ENCODE measurements around the gene TCF15. TPM values are rescaled to one million over a fixed set of nuclear protein-coding genes. Genes with fewer than 3 reads are reported as not detected.

Gene TCF15
- total and polyA plus RNA-seq, 2 experiments from 2014 or later = 3.8 to 4.0 TPM

DNA sequence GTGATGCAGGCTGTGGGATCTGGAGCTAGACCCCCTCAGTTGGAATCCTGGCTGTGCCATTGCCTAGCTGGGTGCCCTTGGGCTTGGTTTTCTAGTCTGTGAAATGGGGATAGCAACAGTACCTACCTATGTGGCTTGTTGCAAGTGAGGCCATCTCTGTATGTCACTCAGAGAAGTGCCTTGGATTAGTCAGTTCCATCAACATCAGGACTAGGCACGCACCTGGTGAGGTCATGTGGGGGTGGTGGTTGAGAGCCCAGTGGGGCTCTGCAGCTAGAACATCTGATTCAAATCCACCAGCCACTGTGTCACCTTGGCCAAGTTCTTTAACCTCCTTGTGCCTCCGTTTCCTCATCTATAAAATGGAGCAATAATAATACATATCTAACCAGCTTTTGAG, 12.5 kb downstream of the TCF15 start:
- H3K27me3 ChIP-seq (ENCODE audit: insufficient read depth) = no peaks in the 10 kb centered on the region
- no peak overlapping the region for H3K4me3 Mint-ChIP-seq
- H3K36me3 Mint-ChIP-seq (ENCODE audit: low read depth) = no peaks in the 10 kb centered on the region
- no peak overlapping the region for H3K4me2 ChIP-seq
- no peak overlapping the region for H2AFZ ChIP-seq
- ATAC-seq (no peak), DNase-seq (ENCODE audit: low spot score) (no peak)
- no peaks in the 10 kb centered on the region for H3K9me3 Mint-ChIP-seq
- H3K27ac ChIP-seq (ENCODE audit: low read depth) = no peak overlapping the region
- no peaks in the 10 kb centered on the region for H3F3A ChIP-seq (replicated peaks; ENCODE audit: low read depth)
- TF ChIP-seq, protein P1, sequence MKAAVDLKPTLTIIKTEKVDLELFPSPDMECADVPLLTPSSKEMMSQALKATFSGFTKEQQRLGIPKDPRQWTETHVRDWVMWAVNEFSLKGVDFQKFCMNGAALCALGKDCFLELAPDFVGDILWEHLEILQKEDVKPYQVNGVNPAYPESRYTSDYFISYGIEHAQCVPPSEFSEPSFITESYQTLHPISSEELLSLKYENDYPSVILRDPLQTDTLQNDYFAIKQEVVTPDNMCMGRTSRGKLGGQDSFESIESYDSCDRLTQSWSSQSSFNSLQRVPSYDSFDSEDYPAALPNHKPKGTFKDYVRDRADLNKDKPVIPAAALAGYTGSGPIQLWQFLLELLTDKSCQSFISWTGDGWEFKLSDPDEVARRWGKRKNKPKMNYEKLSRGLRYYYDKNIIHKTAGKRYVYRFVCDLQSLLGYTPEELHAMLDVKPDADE (IDR thresholded peaks at IDR 0.05) = no peak
- TF ChIP-seq, protein P2, sequence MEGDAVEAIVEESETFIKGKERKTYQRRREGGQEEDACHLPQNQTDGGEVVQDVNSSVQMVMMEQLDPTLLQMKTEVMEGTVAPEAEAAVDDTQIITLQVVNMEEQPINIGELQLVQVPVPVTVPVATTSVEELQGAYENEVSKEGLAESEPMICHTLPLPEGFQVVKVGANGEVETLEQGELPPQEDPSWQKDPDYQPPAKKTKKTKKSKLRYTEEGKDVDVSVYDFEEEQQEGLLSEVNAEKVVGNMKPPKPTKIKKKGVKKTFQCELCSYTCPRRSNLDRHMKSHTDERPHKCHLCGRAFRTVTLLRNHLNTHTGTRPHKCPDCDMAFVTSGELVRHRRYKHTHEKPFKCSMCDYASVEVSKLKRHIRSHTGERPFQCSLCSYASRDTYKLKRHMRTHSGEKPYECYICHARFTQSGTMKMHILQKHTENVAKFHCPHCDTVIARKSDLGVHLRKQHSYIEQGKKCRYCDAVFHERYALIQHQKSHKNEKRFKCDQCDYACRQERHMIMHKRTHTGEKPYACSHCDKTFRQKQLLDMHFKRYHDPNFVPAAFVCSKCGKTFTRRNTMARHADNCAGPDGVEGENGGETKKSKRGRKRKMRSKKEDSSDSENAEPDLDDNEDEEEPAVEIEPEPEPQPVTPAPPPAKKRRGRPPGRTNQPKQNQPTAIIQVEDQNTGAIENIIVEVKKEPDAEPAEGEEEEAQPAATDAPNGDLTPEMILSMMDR (conservative IDR thresholded peaks at IDR 0.05; ENCODE audit: low read depth in 2 of 2) = no peak
- no peaks in the 10 kb centered on the region for H4K20me1 ChIP-seq (replicated peaks; ENCODE audit: insufficient read depth)
- no peak overlapping the region for H3K4me3 ChIP-seq
- H3K9me2 ChIP-seq (ENCODE audit: insufficient read depth) = no peaks in the 10 kb centered on the region
- H3K4me1 ChIP-seq (ENCODE audit: insufficient read depth) = peaks cover 7% of the 10 kb centered on the region; the same call in 1 of the 2 replicates
- peaks cover 3% of the 10 kb centered on the region; the same call in 2 of the 3 replicates for H3K4me1 Mint-ChIP-seq
- H3K27me3 Mint-ChIP-seq (ENCODE audit: insufficient read depth, low read depth, poor library complexity) = peaks cover 6% of the 10 kb centered on the region
- H3K36me3 ChIP-seq (ENCODE audit: insufficient read depth) = no peaks in the 10 kb centered on the region
- no peak overlapping the region for H3K27ac Mint-ChIP-seq
- no peaks in the 10 kb centered on the region for H3K79me2 ChIP-seq (replicated peaks; ENCODE audit: insufficient read depth)

DNA sequence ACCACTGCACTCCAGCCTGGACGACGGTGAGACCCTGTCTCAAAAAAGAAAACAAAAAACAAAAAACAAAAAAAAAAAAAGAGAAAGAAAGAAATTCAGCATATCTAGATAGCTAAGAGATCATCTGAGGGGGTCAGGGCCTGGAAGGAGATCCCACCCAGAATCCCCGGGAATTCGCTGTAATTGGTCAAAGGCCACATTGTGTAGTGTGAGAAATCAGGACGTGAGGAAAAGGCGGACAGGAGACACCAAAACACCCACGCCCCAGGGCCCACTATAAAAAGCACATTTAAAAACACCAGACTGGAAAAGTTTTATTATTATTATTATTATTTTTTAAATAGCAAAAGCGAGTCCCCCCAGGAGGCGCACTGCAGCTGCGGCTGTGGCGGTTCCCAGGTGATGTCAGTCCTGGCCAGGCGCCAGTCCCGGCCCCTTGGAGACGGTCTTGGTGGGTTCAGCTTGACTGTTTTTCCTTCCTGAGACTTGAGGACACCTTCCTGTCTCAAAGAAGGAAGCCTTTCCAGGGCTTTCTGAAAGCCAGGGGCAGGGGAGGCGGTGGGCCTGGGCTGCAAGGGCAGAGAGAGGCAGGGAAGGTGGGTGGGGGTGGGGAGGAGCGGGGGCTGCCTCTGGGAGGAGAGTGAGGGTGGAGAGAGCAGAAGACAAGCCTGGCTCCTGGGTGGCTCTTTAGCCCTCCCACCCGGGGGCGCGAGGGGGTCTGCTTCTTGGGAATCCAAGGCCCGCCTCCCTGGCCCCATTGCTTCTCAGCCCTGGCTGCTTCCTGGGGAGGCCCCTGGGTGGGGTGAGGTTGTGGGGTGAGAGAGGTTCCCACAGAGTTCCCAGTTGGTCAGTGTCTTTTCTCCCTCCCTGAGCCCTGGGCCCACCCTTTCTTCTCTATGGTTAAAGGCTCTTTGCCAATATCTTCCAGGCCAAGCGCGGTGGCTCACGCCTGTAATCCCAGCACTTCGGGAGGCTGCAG, 14.5 kb downstream of the TCF15 start:
- Mint-ChIP-seq H3K27me3 (ENCODE audit: insufficient read depth, low read depth, poor library complexity) (peaks cover 3% of the 10 kb centered on the region), H3K36me3 (ENCODE audit: low read depth) (no peaks in the 10 kb centered on the region), H3K27ac (0 out of 2 replicates have a peak overlapping the region, but pooled peaks have one; percentile 85), H3K9me3 (no peaks in the 10 kb centered on the region), H3K4me3 (no peak overlapping the region), H3K4me1 (peaks cover 3% of the 10 kb centered on the region; the same call in 2 of the 3 replicates)
- no peak overlapping the region for H3K27ac ChIP-seq (ENCODE audit: low read depth)
- H3K9me2 ChIP-seq (ENCODE audit: insufficient read depth) = no peaks in the 10 kb centered on the region
- H3K4me3 ChIP-seq = no peak overlapping the region
- ATAC-seq (peak; percentile 52), DNase-seq (ENCODE audit: low spot score) (peak; percentile 47)
- H2AFZ ChIP-seq = peak overlapping the region; percentile 78
- H3K4me2 ChIP-seq = no peak overlapping the region
- no peaks in the 10 kb centered on the region for H3F3A ChIP-seq (replicated peaks; ENCODE audit: low read depth)
- H3K36me3 ChIP-seq (ENCODE audit: insufficient read depth) = no peaks in the 10 kb centered on the region
- no peak for TF ChIP-seq EZH2phosphoT487 (IDR thresholded peaks at IDR 0.05; ENCODE audit: unreplicated experiment)
- TF ChIP-seq, protein P2 (conservative IDR thresholded peaks at IDR 0.05; ENCODE audit: low read depth in 2 of 2) = peak in 1 of 2 experiments; percentile 31; a peak in 1 of 4 replicates
- no peaks in the 10 kb centered on the region for H3K27me3 ChIP-seq (ENCODE audit: insufficient read depth)
- H3K4me1 ChIP-seq (ENCODE audit: insufficient read depth) = peaks cover 7% of the 10 kb centered on the region; the same call in 1 of the 2 replicates
- H3K79me2 ChIP-seq (replicated peaks; ENCODE audit: insufficient read depth) = no peaks in the 10 kb centered on the region
- no peaks in the 10 kb centered on the region for H4K20me1 ChIP-seq (replicated peaks; ENCODE audit: insufficient read depth)

Data from GM23338 (cell line).